Measurements from ENCODE around the gene APOBEC3H.

APOBEC3H gene

DNA sequence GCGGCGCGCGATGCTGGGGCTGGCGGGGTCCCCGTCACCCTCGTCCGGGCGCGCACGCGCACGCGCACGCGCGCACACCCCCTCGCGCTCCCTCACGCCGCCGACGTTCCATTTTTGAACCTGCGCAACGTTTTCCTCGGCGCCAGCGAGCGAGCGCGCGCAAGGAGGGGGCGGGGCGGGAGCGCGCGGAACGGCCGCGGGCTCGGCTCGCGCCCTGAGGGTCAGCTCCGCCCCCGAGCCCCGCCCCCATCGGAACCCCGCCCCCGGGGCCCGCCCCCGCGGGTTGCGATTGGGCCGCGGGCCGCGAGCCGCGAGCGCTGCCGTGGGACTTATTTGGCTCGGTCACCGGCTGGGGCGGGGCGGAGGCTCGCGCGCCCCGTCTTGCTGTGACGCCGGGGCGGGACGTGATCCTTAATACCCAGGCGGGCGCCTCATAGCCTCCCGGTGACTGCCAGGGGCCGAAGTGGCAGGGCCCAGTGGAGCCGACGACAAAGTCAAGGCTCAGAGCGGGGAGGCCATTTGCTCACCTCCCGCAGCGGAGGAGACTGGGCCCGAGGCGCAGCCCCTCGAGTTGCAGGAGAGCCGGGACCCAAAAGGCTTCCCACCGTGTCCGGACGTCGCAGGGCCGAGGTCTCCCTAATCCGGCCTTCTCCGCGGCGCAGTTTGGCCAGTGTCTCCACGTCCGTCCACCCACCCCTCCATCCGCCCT is 55.6 kb downstream of the APOBEC3H start, which contains the start of gene CBX7:
Gene CBX7 (minus strand): TSS at position 170 of the 709 bp plus-strand sequence. CDS start 236 bp downstream, outside the sequence.
- peak; percentile 29 to 99 (median 91) for DNase-seq

DNA sequence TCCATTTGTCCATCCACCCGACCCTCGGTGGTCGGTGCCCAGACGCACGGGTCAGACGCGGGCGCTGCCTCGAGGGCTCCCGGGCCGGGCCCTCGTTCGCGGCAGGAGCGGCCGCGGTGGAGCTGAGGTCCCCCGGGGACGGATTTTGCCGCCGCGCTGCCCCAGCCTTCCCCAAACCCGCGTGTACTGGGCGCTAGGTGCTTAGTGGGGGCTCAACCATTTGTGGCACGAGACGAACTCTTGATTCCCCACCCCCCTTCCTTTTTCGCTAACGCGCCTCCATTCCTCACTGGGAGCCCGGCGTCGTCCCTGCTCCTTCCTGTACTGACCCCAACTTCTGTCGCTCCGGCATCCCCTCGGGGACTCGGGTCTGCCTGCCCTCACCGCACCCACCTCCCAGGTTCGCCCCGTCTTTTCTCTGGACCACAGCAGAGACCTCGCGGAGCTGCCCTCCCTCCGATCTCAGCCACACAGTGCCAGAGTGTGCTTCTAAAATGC is 56.2 kb downstream of the APOBEC3H start:
- DNase-seq = peak in 1 of 51 donors; percentile 35
